Measurements from ENCODE around the gene CACNB4. TPM values are rescaled to one million over a fixed set of nuclear protein-coding genes. Genes with fewer than 3 reads are reported as not detected.
"Not testable (repeated sequence)": the region's sequence is repeated elsewhere in the genome, so short reads cannot be mapped to it uniquely, and the experiment has no call there.

CACNB4 gene
- total RNA-seq, 1 donor = 4.3 TPM

DNA sequence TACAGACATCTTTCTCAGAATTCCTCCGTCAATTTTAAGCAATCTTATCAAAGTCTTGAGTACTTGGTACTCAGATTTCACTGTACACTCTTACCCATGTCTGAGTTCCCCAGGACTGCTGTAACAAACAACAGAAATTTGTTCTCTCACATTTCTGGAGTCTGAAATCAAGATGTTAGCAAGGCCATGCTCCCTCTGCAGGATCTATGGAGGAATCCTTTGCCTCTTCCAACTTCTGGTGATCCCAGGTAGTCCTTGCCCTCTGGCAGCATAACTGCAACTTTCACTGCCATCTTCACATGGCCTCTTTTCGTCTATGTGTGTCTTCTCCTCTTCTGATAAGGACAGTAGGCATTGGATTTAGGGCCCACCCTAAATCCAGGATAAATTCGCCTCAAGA lies 17.1 kb upstream of the CACNB4 start:
- DNase-seq (ENCODE audit: insufficient read length, low spot score, missing footprints) = no peak
- no peaks in the 10 kb centered on the region for H4K20me1 ChIP-seq (ENCODE audit: insufficient read depth, low read length)
- H3K4me1 ChIP-seq (ENCODE audit: insufficient read depth, low read length) = no peaks in the 10 kb centered on the region
- no peak overlapping the region for H3K4me3 ChIP-seq (ENCODE audit: insufficient read depth, low read length)
- no peak overlapping the region for H3K27ac ChIP-seq (ENCODE audit: low read depth, low read length)
- H3K4me2 ChIP-seq (ENCODE audit: insufficient read depth, low read length) = no peak overlapping the region
- H3K79me2 ChIP-seq (ENCODE audit: insufficient read depth, low read length) = no peaks in the 10 kb centered on the region
- peaks cover 5% of the 10 kb centered on the region for H3K36me3 ChIP-seq (ENCODE audit: insufficient read depth, low read length)
- H3K27me3 ChIP-seq (ENCODE audit: insufficient read depth, low read length) = no peaks in the 10 kb centered on the region
- H2AFZ ChIP-seq (ENCODE audit: low read length) = no peak overlapping the region
- no peaks in the 10 kb centered on the region for H3K9me3 ChIP-seq (ENCODE audit: low read depth, low read length)
- TF ChIP-seq, protein P1, sequence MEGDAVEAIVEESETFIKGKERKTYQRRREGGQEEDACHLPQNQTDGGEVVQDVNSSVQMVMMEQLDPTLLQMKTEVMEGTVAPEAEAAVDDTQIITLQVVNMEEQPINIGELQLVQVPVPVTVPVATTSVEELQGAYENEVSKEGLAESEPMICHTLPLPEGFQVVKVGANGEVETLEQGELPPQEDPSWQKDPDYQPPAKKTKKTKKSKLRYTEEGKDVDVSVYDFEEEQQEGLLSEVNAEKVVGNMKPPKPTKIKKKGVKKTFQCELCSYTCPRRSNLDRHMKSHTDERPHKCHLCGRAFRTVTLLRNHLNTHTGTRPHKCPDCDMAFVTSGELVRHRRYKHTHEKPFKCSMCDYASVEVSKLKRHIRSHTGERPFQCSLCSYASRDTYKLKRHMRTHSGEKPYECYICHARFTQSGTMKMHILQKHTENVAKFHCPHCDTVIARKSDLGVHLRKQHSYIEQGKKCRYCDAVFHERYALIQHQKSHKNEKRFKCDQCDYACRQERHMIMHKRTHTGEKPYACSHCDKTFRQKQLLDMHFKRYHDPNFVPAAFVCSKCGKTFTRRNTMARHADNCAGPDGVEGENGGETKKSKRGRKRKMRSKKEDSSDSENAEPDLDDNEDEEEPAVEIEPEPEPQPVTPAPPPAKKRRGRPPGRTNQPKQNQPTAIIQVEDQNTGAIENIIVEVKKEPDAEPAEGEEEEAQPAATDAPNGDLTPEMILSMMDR (IDR thresholded peaks at IDR 0.05; ENCODE audit: extremely low read depth, low read depth, low read length) = peak; percentile 19

DNA sequence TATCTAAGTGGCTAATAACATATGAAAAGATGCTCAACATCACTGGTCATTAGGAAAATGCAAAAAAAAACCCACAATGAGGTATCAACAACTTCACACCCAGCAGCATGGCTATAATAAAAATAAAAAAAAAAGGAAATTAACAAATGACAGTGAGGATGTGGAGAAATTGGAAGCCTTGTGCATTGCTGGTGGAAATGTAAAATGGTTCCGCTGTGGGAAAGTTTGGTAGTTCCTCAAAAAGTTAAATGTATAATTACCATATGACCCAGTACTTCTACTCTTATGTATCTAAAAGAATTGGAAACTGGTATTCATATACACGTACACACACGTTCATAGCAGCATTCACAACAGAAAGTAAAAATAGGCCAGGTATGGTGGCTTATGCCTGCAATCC lies 15.5 kb upstream of the CACNB4 start:
- Histone ChIP-seq H3K4me2 (ENCODE audit: insufficient read depth, low read length) (no peak overlapping the region), H4K20me1 (ENCODE audit: insufficient read depth, low read length) (no peaks in the 10 kb centered on the region), H3K79me2 (ENCODE audit: insufficient read depth, low read length) (no peaks in the 10 kb centered on the region), H3K36me3 (ENCODE audit: insufficient read depth, low read length) (no peaks in the 10 kb centered on the region), H3K4me3 (ENCODE audit: insufficient read depth, low read length) (no peak overlapping the region), H3K9me3 (ENCODE audit: low read depth, low read length) (no peaks in the 10 kb centered on the region), H3K4me1 (ENCODE audit: insufficient read depth, low read length) (no peaks in the 10 kb centered on the region), H3K27me3 (ENCODE audit: insufficient read depth, low read length) (no peaks in the 10 kb centered on the region), H3K27ac (ENCODE audit: low read depth, low read length) (no peak overlapping the region), H2AFZ (ENCODE audit: low read length) (no peak overlapping the region)
- DNase-seq (ENCODE audit: insufficient read length, low spot score, missing footprints) = no peak
- TF ChIP-seq, protein P1 (IDR thresholded peaks at IDR 0.05; ENCODE audit: extremely low read depth, low read depth, low read length) = no peak

DNA sequence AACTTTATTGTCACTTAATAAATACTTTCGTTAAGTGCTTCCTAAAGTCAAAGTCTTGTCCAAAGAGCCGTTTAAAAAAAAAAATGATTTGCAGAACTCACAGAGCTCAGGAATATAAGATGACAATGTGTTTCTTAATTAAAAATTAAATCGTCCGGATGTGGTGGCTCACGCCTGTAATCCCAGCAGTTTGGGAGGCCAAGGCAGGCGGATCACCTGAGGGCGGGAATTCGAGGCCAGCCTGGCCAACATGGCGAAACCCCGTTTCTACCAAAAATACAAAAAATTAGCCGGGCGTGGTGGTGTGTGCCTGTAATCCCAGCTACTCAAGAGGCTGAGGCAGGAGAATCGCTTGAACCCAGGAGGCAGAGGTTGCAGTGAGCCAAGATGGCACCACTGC lies 8.3 kb upstream of the CACNB4 start:
- not testable (repeated sequence) for H4K20me1 ChIP-seq (ENCODE audit: insufficient read depth, low read length); H3K4me3 ChIP-seq (ENCODE audit: insufficient read depth, low read length); H2AFZ ChIP-seq (ENCODE audit: low read length); H3K27me3 ChIP-seq (ENCODE audit: insufficient read depth, low read length); H3K4me2 ChIP-seq (ENCODE audit: insufficient read depth, low read length); H3K36me3 ChIP-seq (ENCODE audit: insufficient read depth, low read length); H3K4me1 ChIP-seq (ENCODE audit: insufficient read depth, low read length); H3K9me3 ChIP-seq (ENCODE audit: low read depth, low read length); H3K27ac ChIP-seq (ENCODE audit: low read depth, low read length); DNase-seq (ENCODE audit: insufficient read length, low spot score, missing footprints); H3K79me2 ChIP-seq (ENCODE audit: insufficient read depth, low read length)

DNA sequence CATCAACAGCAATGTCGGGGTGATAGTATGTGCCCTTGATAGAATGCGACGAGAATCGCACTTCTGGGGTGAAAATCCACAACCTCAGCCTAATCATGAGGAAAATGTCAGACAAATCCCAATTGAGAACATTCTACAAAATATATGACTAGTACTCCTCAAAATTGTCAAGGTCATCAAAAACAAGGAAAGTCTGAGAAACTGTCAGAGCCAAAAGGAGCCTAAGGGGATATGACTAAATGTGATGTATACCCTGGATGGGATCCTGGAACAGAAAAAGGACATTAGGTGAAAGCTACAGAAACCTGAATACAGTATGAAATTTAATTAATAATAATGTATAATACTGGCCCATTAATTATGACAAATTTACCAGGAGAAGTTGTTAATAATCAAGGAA lies 7.6 kb upstream of the CACNB4 start:
- Histone ChIP-seq H3K4me2 (ENCODE audit: insufficient read depth, low read length) (no peak overlapping the region), H3K79me2 (ENCODE audit: insufficient read depth, low read length) (no peaks in the 10 kb centered on the region), H3K9me3 (ENCODE audit: low read depth, low read length) (no peaks in the 10 kb centered on the region), H3K4me1 (ENCODE audit: insufficient read depth, low read length) (no peaks in the 10 kb centered on the region), H3K27ac (ENCODE audit: low read depth, low read length) (no peak overlapping the region), H3K27me3 (ENCODE audit: insufficient read depth, low read length) (peaks cover 9% of the 10 kb centered on the region), H3K4me3 (ENCODE audit: insufficient read depth, low read length) (no peak overlapping the region), H4K20me1 (ENCODE audit: insufficient read depth, low read length) (no peaks in the 10 kb centered on the region), H2AFZ (ENCODE audit: low read length) (no peak overlapping the region), H3K36me3 (ENCODE audit: insufficient read depth, low read length) (no peaks in the 10 kb centered on the region)
- no peak for DNase-seq (ENCODE audit: insufficient read length, low spot score, missing footprints)
- TF ChIP-seq, protein P1 (IDR thresholded peaks at IDR 0.05; ENCODE audit: extremely low read depth, low read depth, low read length) = no peak
